GM23338 (cell line): ENCODE data around the gene ZC3H14. TPM values are rescaled to one million over a fixed set of nuclear protein-coding genes. Genes with fewer than 3 reads are reported as not detected.

Source experiments
- ATAC-seq: fragments of 200-7000 bp; cut with Tn5 transposase; 3 replicates; pipeline ENCODE4 v1.9.1; 2020
- DNase-seq: peaks from one replicate; pipeline ENCODE4 v3.0.0-alpha.2; 2015; ENCODE audit warnings: low spot score
- H2AFZ ChIP-seq: fragments of 200-600 bp; sonication (generic); 2 replicates; pipeline ENCODE4 v1.8.0; 2016; ENCODE audit warnings: antibody characterized with exemption, mild to moderate bottlenecking, moderate library complexity
- H3F3A ChIP-seq: fragments of 200-600 bp; sonication (generic); replicated peaks from 2 replicates; pipeline ENCODE4 v1.8.0; 2017; ENCODE audit warnings: antibody characterized with exemption, mixed run types, low read depth
- H3K27ac ChIP-seq: fragments of 200-600 bp; sonication (generic); 2 replicates; pipeline ENCODE4 v1.6.1; 2016; ENCODE audit warnings: low read depth
- H3K27me3 ChIP-seq: fragments of 200-600 bp; sonication (generic); 2 replicates; pipeline ENCODE4 v1.8.0; 2016; ENCODE audit warnings: mild to moderate bottlenecking, mixed run types, moderate library complexity; ENCODE audit not compliant: insufficient read depth
- H3K36me3 ChIP-seq: fragments of 200-600 bp; sonication (generic); 2 replicates; pipeline ENCODE4 v1.8.0; 2016; ENCODE audit warnings: mild to moderate bottlenecking; ENCODE audit not compliant: insufficient read depth
- H3K4me1 ChIP-seq: fragments of 200-600 bp; sonication (generic); 2 replicates; pipeline ENCODE4 v1.8.0; 2016; ENCODE audit warnings: mild to moderate bottlenecking, moderate library complexity; ENCODE audit not compliant: insufficient read depth
- H3K4me2 ChIP-seq: fragments of 200-600 bp; sonication (generic); 2 replicates; pipeline ENCODE4 v1.7.1; 2017; ENCODE audit warnings: mixed run types
- H3K4me3 ChIP-seq: fragments of 200-600 bp; sonication (generic); 2 replicates; pipeline ENCODE4 v1.6.1; 2016; ENCODE audit warnings: mixed run types
- H3K79me2 ChIP-seq: fragments of 200-600 bp; sonication (generic); replicated peaks from 2 replicates; pipeline ENCODE4 v1.8.0; 2017; ENCODE audit warnings: mild to moderate bottlenecking; ENCODE audit not compliant: insufficient read depth
- H3K9me2 ChIP-seq: fragments of 200-600 bp; sonication (generic); 2 replicates; pipeline ENCODE4 v1.8.0; 2017; ENCODE audit not compliant: insufficient read depth
- H4K20me1 ChIP-seq: fragments of 200-600 bp; sonication (generic); replicated peaks from 2 replicates; pipeline ENCODE4 v1.8.0; 2017; ENCODE audit warnings: mild to moderate bottlenecking; ENCODE audit not compliant: insufficient read depth
- H3K27ac Mint-ChIP-seq: 2 replicates; pipeline ENCODE4 v1.8.0; 2020; ENCODE audit warnings: inconsistent platforms, mild to moderate bottlenecking, moderate library complexity, mixed read lengths
- H3K27me3 Mint-ChIP-seq: 3 replicates; pipeline ENCODE4 v1.8.0; 2022; ENCODE audit warnings: low read depth, mild to moderate bottlenecking, moderate library complexity, mixed read lengths, inconsistent platforms; ENCODE audit not compliant: insufficient read depth, poor library complexity
- H3K36me3 Mint-ChIP-seq: 3 replicates; pipeline ENCODE4 v1.8.0; 2021; ENCODE audit warnings: low read depth, mild to moderate bottlenecking, inconsistent platforms, moderate library complexity, mixed read lengths
- H3K4me1 Mint-ChIP-seq: 3 replicates; pipeline ENCODE4 v1.8.0; 2020; ENCODE audit warnings: mild to moderate bottlenecking, inconsistent platforms, mixed read lengths
- H3K4me3 Mint-ChIP-seq: 3 replicates; pipeline ENCODE4 v1.8.0; 2021; ENCODE audit warnings: moderate library complexity, mild to moderate bottlenecking, inconsistent platforms, mixed read lengths
- H3K9me3 Mint-ChIP-seq: 3 replicates; pipeline ENCODE4 v1.8.0; 2020; ENCODE audit warnings: moderate library complexity, mild to moderate bottlenecking, inconsistent platforms, mixed read lengths
- CREB1 ChIP-seq: fragments of 250-450 bp; sonication (Bioruptor Pico); IDR thresholded peaks from 2 replicates; pipeline ENCODE4 v1.5.0; 2020; ENCODE audit warnings: low read depth, mild to moderate bottlenecking, moderate library complexity
- CTCF ChIP-seq, 2 experiments: fragments of 200-600 bp in 1 of 2; sonication (generic) in 1 of 2; conservative IDR thresholded peaks; 2 replicates each; pipeline versions ENCODE4 v1.5.1 to v1.6.1; 2016 to 2017; ENCODE audit warnings: antibody characterized with exemption in 2 of 2, low read depth in 2 of 2, mild to moderate bottlenecking in 2 of 2, moderate library complexity in 1 of 2
- EZH2phosphoT487 ChIP-seq: fragments of 200-600 bp; sonication (generic); IDR thresholded peaks from one replicate; pipeline ENCODE4 v1.8.1; 2018; ENCODE audit warnings: antibody characterized with exemption; ENCODE audit not compliant: unreplicated experiment
- JUNB ChIP-seq: IDR thresholded peaks from one replicate; pipeline ENCODE4 v1.6.1; 2016; ENCODE audit warnings: antibody characterized with exemption; ENCODE audit not compliant: unreplicated experiment
- STAT1 ChIP-seq: IDR thresholded peaks from one replicate; pipeline ENCODE4 v1.6.1; 2016; ENCODE audit warnings: antibody characterized with exemption; ENCODE audit not compliant: unreplicated experiment
- ZNF114 ChIP-seq: fragments of 250-450 bp; sonication (Bioruptor Pico); IDR thresholded peaks from 2 replicates; pipeline ENCODE4 v1.5.0; 2020; ENCODE audit warnings: mild to moderate bottlenecking, moderate library complexity
- ZNF331 ChIP-seq: fragments of 250-450 bp; sonication (Bioruptor Pico); IDR thresholded peaks from 2 replicates; pipeline ENCODE4 v1.5.0; 2020; ENCODE audit warnings: low read depth, mild to moderate bottlenecking, moderate library complexity
- polyA plus RNA-seq: library from polyadenylated mRNA; unstranded; fragments of >200 nt; fragmentation: Nextera tagmentation; extraction: Ambion mirVana; gene quantifications from 2 replicates; pipeline ENCODE4 v1.2.1, GENCODE V29; 2016
- total RNA-seq: library from RNA; depleted of rRNA; stranded (reverse); fragments of >200 nt; shearing (Covaris generic); gene quantifications from 2 replicates; pipeline ENCODE4 v1.2.3, GENCODE V29; 2014
- TF ChIP-seq, protein P1 (sequence below): IDR thresholded peaks from one replicate; pipeline ENCODE4 v1.6.1; 2018; ENCODE audit warnings: antibody characterized with exemption; ENCODE audit not compliant: unreplicated experiment
- TF ChIP-seq, protein P2 (sequence below): IDR thresholded peaks from 2 replicates; pipeline ENCODE4 v1.6.1; 2016; ENCODE audit warnings: antibody characterized with exemption

The ZC3H14 gene
- total and polyA plus RNA-seq, 2 experiments from 2014 or later: 63.2 to 87.9 TPM

DNA sequence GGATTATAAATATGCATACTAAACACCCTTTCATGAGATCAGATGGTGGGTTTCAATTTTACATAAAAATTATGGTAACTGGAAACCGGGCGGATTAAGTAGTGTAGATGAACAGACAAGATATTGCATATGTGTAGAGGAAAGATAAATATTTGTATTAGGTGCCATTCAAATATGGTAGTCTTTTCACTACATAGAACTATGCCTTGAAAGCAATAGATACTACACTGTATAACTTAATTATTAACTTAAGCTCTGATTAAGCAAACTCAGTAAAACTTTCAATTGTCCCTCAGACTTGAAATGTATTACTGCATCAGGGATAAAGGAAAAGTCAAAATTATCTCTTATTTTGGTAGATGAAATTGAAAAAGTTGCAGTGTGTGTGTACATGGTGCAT lies 10.0 kb upstream of the ZC3H14 start (continued):
- TF ChIP-seq, protein P1, sequence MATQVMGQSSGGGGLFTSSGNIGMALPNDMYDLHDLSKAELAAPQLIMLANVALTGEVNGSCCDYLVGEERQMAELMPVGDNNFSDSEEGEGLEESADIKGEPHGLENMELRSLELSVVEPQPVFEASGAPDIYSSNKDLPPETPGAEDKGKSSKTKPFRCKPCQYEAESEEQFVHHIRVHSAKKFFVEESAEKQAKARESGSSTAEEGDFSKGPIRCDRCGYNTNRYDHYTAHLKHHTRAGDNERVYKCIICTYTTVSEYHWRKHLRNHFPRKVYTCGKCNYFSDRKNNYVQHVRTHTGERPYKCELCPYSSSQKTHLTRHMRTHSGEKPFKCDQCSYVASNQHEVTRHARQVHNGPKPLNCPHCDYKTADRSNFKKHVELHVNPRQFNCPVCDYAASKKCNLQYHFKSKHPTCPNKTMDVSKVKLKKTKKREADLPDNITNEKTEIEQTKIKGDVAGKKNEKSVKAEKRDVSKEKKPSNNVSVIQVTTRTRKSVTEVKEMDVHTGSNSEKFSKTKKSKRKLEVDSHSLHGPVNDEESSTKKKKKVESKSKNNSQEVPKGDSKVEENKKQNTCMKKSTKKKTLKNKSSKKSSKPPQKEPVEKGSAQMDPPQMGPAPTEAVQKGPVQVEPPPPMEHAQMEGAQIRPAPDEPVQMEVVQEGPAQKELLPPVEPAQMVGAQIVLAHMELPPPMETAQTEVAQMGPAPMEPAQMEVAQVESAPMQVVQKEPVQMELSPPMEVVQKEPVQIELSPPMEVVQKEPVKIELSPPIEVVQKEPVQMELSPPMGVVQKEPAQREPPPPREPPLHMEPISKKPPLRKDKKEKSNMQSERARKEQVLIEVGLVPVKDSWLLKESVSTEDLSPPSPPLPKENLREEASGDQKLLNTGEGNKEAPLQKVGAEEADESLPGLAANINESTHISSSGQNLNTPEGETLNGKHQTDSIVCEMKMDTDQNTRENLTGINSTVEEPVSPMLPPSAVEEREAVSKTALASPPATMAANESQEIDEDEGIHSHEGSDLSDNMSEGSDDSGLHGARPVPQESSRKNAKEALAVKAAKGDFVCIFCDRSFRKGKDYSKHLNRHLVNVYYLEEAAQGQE: no peak
- TF ChIP-seq EZH2phosphoT487 (no peak), STAT1 (no peak), CTCF (conservative IDR thresholded peaks at IDR 0.05; ENCODE audit: low read depth in 2 of 2) (no peak), ZNF331 (no peak), CREB1 (CRISPR knock-in tag) (no peak)
- TF ChIP-seq, protein P2, sequence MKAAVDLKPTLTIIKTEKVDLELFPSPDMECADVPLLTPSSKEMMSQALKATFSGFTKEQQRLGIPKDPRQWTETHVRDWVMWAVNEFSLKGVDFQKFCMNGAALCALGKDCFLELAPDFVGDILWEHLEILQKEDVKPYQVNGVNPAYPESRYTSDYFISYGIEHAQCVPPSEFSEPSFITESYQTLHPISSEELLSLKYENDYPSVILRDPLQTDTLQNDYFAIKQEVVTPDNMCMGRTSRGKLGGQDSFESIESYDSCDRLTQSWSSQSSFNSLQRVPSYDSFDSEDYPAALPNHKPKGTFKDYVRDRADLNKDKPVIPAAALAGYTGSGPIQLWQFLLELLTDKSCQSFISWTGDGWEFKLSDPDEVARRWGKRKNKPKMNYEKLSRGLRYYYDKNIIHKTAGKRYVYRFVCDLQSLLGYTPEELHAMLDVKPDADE: no peak

DNA sequence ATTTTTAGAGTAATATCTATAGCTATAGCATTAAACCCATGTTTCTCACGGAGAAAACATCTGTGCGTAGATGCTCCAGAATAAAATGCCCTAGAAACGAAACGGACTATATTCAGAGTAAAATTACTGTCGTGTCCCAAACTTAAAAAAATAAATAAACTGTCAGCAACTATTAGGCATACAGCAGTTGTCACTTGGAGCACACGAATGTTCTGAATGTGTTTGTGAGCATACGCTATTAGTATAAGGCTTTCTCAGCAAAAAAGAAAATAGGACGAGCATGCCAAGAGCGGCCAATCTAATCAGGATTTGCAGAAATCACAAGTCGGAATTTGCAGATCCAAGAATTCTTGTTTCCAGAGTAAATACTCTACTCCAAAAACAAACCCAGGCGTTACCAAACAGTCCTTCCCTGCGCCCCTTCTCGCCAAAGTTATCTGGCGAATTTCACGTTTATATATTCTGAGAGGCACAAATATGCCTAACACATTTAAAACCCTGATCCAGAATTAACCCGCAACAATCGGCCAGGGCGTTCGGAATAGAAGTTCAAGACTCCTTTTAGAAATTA lies 8.9 kb upstream of the ZC3H14 start:
- peaks cover 1% of the 10 kb centered on the region; the same call in 2 of the 3 replicates for H3K36me3 Mint-ChIP-seq
- Histone ChIP-seq H3K36me3 (0 out of 2 replicates have a peak, but pooled peaks cover 3% of the 10 kb centered on the region), H3K27ac (peak overlapping the region; percentile 47; the same call in 1 of the 2 replicates), H3K4me2 (peak overlapping the region; percentile 88), H3K4me1 (peaks cover 26% of the 10 kb centered on the region), H3K79me2 (peaks cover 20% of the 10 kb centered on the region), H2AFZ (peak overlapping the region; percentile 98), H3K27me3 (peaks cover 19% of the 10 kb centered on the region), H3F3A (0 out of 2 replicates have a peak, but pooled peaks cover 3% of the 10 kb centered on the region), H4K20me1 (no peaks in the 10 kb centered on the region), H3K9me2 (no peaks in the 10 kb centered on the region), H3K4me3 (peak overlapping the region; percentile 89)
- TF ChIP-seq JUNB (no peak), ZNF331 (no peak), ZNF114 (CRISPR knock-in tag) (no peak)
- peak overlapping the region; percentile 94 for H3K4me3 Mint-ChIP-seq
- H3K27me3 Mint-ChIP-seq: peaks cover 15% of the 10 kb centered on the region
- peak; percentile 15 for DNase-seq
- ATAC-seq: no peak
- no peaks in the 10 kb centered on the region for H3K9me3 Mint-ChIP-seq
- peaks cover 25% of the 10 kb centered on the region for H3K4me1 Mint-ChIP-seq
- peak overlapping the region; percentile 87 for H3K27ac Mint-ChIP-seq
